KG1 (cell line): ENCODE data around the gene CDX1.
"Not testable (repeated sequence)": the region's sequence is repeated elsewhere in the genome, so short reads cannot be mapped to it uniquely, and the experiment has no call there.

Experiments used
- DNase-seq: peaks from one replicate; lab custom pipeline; 2025; lab: John Stamatoyannopoulos, UW

The CDX1 gene

GRCh38 chr5:150233706-150234105 lies 67.1 kb downstream of the CDX1 start:
- DNase-seq = not testable (repeated sequence)
